HEK293 (cell line): ENCODE results near the gene UGT1A6.

Source experiments
- CTCF ChIA-PET: fragments of 350-600 bp; formaldehyde crosslinking; extraction: SDS; loops from one replicate; lab custom pipeline; 2021; ENCODE audit warnings: antibody characterized with exemption; lab: Yijun Ruan, JAX
- POLR2A ChIA-PET: fragments of 300-600 bp; formaldehyde crosslinking; extraction: SDS; loops from one replicate; lab custom pipeline; 2020; ENCODE audit warnings: antibody characterized with exemption, inconsistent platforms; lab: Yijun Ruan, JAX
- H3K27ac ChIP-seq: fragments of 200-500 bp; sonication (Bioruptor generic); 2 replicates; pipeline ENCODE4 v1.5.1; 2014; ENCODE audit warnings: low read depth, low read length, control low read depth, inconsistent platforms; ENCODE audit errors: extremely low read depth
- H3K36me3 ChIP-seq, 2 experiments: fragments of 200-500 bp in 1 of 2; sonication (Bioruptor generic) in 1 of 2; 1 replicate in 1 of 2; 2 replicates in 1 of 2; pipeline ENCODE4 v1.5.1; 2014 to 2017; ENCODE audit warnings: inconsistent platforms in 2 of 2, low read length in 2 of 2; ENCODE audit not compliant: control insufficient read depth in 2 of 2, insufficient read depth in 1 of 2
- H3K4me1 ChIP-seq: fragments of 200-500 bp; sonication (Bioruptor generic); 2 replicates; pipeline ENCODE4 v1.5.1; 2014; ENCODE audit warnings: mild to moderate bottlenecking, low read length, inconsistent platforms; ENCODE audit not compliant: control insufficient read depth, insufficient read depth
- H3K4me3 ChIP-seq: 2 replicates; pipeline ENCODE4 v1.5.1; 2011; ENCODE audit warnings: low read depth, mild to moderate bottlenecking, control low read depth, low read length, moderate library complexity
- H3K9me3 ChIP-seq: fragments of 200-500 bp; sonication (Bioruptor generic); 2 replicates; pipeline ENCODE4 v1.5.1; 2014; ENCODE audit warnings: low read depth, low read length, inconsistent platforms; ENCODE audit not compliant: control insufficient read depth, insufficient read depth
- AEBP2 ChIP-seq: fragments of 450-650 bp; formaldehyde crosslinking; IDR thresholded peaks from 2 replicates; pipeline ENCODE4 v1.5.1; 2016; ENCODE audit warnings: missing biosample characterization, missing genetic modification characterization, borderline replicate concordance
- BCL11B ChIP-seq: fragments of 450-650 bp; formaldehyde crosslinking; IDR thresholded peaks from 2 replicates; pipeline ENCODE4 v1.5.1; 2016; ENCODE audit warnings: low read depth, missing biosample characterization, missing genetic modification characterization
- KLF17 ChIP-seq: fragments of 450-650 bp; formaldehyde crosslinking; IDR thresholded peaks from 2 replicates; pipeline ENCODE4 v1.5.1; 2016; ENCODE audit warnings: missing biosample characterization, missing genetic modification characterization
- ZBTB7A ChIP-seq: fragments of 450-650 bp; formaldehyde crosslinking; IDR thresholded peaks from 2 replicates; pipeline ENCODE4 v1.5.1; 2016; ENCODE audit warnings: low read depth, missing biosample characterization, missing genetic modification characterization
- ZIC2 ChIP-seq: fragments of 450-650 bp; formaldehyde crosslinking; IDR thresholded peaks from 2 replicates; pipeline ENCODE4 v1.5.1; 2016; ENCODE audit warnings: missing biosample characterization, missing genetic modification characterization
- ZNF140 ChIP-seq: fragments of 450-650 bp; formaldehyde crosslinking; IDR thresholded peaks from 2 replicates; pipeline ENCODE4 v1.5.1; 2016; ENCODE audit warnings: missing biosample characterization, missing genetic modification characterization
- ZNF426 ChIP-seq: fragments of 450-650 bp; formaldehyde crosslinking; IDR thresholded peaks from 2 replicates; pipeline ENCODE4 v1.5.1; 2017; ENCODE audit warnings: missing biosample characterization, missing genetic modification characterization, mild to moderate bottlenecking, inconsistent platforms, moderate library complexity
- ZNF514 ChIP-seq: fragments of 450-650 bp; formaldehyde crosslinking; IDR thresholded peaks from 2 replicates; pipeline ENCODE4 v1.5.1; 2016; ENCODE audit warnings: missing biosample characterization, missing genetic modification characterization
- ZNF600 ChIP-seq: fragments of 450-650 bp; formaldehyde crosslinking; IDR thresholded peaks from 2 replicates; pipeline ENCODE4 v1.5.1; 2016; ENCODE audit warnings: missing biosample characterization, missing genetic modification characterization
- ZNF621 ChIP-seq: fragments of 450-650 bp; formaldehyde crosslinking; IDR thresholded peaks from 2 replicates; pipeline ENCODE4 v1.5.1; 2017; ENCODE audit warnings: missing biosample characterization, missing genetic modification characterization
- ZNF658 ChIP-seq: fragments of 450-650 bp; formaldehyde crosslinking; IDR thresholded peaks from 2 replicates; pipeline ENCODE4; 2016; ENCODE audit warnings: missing biosample characterization, missing genetic modification characterization
- ZNF670 ChIP-seq: fragments of 450-650 bp; formaldehyde crosslinking; IDR thresholded peaks from 2 replicates; pipeline ENCODE4 v1.5.1; 2016; ENCODE audit warnings: missing biosample characterization, missing genetic modification characterization, low read depth
- ZNF837 ChIP-seq: fragments of 450-650 bp; formaldehyde crosslinking; IDR thresholded peaks from 2 replicates; pipeline ENCODE4 v1.5.1; 2016; ENCODE audit warnings: missing biosample characterization, missing genetic modification characterization
- ZSCAN18 ChIP-seq: fragments of 450-650 bp; formaldehyde crosslinking; IDR thresholded peaks from 2 replicates; pipeline ENCODE4 v1.5.1; 2016; ENCODE audit warnings: missing biosample characterization, missing genetic modification characterization
- ZSCAN30 ChIP-seq: fragments of 450-650 bp; IDR thresholded peaks from 2 replicates; pipeline ENCODE4 v1.5.1; 2018; ENCODE audit warnings: missing biosample characterization, mild to moderate bottlenecking, missing genetic modification characterization, moderate library complexity
- TF ChIP-seq, protein P1 (sequence below): fragments of 450-650 bp; formaldehyde crosslinking; IDR thresholded peaks from 2 replicates; pipeline ENCODE4 v1.5.1; 2017; ENCODE audit warnings: missing biosample characterization, missing genetic modification characterization
- TF ChIP-seq, protein P2 (sequence below): fragments of 450-650 bp; formaldehyde crosslinking; IDR thresholded peaks from 2 replicates; pipeline ENCODE4 v1.5.1; 2017; ENCODE audit warnings: missing biosample characterization, missing genetic modification characterization
- TF ChIP-seq, protein P3 (sequence below): sonication (generic); formaldehyde crosslinking; IDR thresholded peaks from 2 replicates; pipeline ENCODE4 v1.8.1; 2022; ENCODE audit warnings: mild to moderate bottlenecking, moderate library complexity, missing genetic modification reagents

The UGT1A6 gene

GRCh38 chr2:233817361-233817911 lies 124.7 kb downstream of the UGT1A6 start (continued):
- no peak for TF ChIP-seq ZNF837 (tag by site-specific recombination)
- no peak for TF ChIP-seq ZBTB7A (tag by site-specific recombination)
- TF ChIP-seq BCL11B (tag by site-specific recombination), result no peak

DNA sequence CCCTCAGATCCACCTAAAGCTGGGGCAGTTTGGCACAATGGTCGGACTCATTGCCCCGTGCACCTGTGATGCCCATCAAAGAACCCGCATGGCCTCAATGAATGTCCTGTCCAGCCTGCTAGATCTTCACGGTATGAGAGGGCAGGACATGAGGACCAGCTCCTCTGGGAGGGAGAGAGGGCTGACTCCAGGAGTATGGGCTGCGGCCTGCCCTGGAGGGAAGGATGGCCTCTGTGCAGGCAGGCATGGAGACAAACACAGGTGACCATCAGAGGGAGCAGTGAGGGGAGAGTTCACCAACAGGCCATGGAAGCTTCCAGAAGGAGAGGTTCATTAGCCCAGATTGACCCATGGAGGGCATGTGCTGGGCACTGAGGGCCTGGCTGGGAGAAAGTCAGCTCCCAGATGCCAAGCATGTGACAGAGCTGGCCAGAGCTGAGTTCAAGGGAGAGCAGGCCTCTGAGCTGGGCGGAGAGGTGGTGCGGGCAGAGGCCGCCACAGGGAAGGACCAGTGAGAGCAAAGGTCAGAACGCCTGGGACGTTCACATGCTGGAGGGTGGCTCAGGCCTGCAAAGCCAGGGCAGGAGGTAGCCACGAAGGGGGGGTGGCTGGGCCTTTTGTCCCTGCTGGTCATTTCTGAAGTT lies 125.4 kb downstream of the UGT1A6 start:
- Histone ChIP-seq H3K9me3 (no peaks in the 10 kb centered on the region), H3K27ac (no peak overlapping the region), H3K4me3 (no peak overlapping the region), H3K36me3 (no peaks in the 10 kb centered on the region), H3K4me1 (peaks cover 5% of the 10 kb centered on the region; the same call in 1 of the 2 replicates)
- POLR2A ChIA-PET, result no interaction called here
- TF ChIP-seq ZNF670 (no peak), ZNF514 (no peak), ZNF140 (tag by site-specific recombination) (no peak), AEBP2 (no peak), ZNF600 (tag by site-specific recombination) (no peak), ZNF621 (tag by site-specific recombination) (no peak), KLF17 (tag by site-specific recombination) (no peak), ZIC2 (tag by site-specific recombination) (no peak), ZNF426 (tag by site-specific recombination) (no peak), ZNF658 (no peak), ZSCAN30 (no peak), ZNF837 (tag by site-specific recombination) (no peak), ZSCAN18 (tag by site-specific recombination) (no peak)
- TF ChIP-seq, protein P1, sequence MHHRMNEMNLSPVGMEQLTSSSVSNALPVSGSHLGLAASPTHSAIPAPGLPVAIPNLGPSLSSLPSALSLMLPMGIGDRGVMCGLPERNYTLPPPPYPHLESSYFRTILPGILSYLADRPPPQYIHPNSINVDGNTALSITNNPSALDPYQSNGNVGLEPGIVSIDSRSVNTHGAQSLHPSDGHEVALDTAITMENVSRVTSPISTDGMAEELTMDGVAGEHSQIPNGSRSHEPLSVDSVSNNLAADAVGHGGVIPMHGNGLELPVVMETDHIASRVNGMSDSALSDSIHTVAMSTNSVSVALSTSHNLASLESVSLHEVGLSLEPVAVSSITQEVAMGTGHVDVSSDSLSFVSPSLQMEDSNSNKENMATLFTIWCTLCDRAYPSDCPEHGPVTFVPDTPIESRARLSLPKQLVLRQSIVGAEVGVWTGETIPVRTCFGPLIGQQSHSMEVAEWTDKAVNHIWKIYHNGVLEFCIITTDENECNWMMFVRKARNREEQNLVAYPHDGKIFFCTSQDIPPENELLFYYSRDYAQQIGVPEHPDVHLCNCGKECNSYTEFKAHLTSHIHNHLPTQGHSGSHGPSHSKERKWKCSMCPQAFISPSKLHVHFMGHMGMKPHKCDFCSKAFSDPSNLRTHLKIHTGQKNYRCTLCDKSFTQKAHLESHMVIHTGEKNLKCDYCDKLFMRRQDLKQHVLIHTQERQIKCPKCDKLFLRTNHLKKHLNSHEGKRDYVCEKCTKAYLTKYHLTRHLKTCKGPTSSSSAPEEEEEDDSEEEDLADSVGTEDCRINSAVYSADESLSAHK (tag by site-specific recombination), result no peak
- TF ChIP-seq, protein P2, sequence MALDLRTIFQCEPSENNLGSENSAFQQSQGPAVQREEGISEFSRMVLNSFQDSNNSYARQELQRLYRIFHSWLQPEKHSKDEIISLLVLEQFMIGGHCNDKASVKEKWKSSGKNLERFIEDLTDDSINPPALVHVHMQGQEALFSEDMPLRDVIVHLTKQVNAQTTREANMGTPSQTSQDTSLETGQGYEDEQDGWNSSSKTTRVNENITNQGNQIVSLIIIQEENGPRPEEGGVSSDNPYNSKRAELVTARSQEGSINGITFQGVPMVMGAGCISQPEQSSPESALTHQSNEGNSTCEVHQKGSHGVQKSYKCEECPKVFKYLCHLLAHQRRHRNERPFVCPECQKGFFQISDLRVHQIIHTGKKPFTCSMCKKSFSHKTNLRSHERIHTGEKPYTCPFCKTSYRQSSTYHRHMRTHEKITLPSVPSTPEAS (tag by site-specific recombination), result no peak
- TF ChIP-seq, protein P3, sequence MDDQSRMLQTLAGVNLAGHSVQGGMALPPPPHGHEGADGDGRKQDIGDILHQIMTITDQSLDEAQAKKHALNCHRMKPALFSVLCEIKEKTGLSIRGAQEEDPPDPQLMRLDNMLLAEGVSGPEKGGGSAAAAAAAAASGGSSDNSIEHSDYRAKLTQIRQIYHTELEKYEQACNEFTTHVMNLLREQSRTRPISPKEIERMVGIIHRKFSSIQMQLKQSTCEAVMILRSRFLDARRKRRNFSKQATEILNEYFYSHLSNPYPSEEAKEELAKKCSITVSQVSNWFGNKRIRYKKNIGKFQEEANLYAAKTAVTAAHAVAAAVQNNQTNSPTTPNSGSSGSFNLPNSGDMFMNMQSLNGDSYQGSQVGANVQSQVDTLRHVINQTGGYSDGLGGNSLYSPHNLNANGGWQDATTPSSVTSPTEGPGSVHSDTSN, result no peak
- CTCF ChIA-PET, result interaction anchor here (1.1 kb wide), 1 partner anchor 765 kb away, joined by 3 read pairs; no protein-coding TSS in a partner anchor
